Astrocyte (in vitro differentiated cells and primary cell): ENCODE results near the gene SLC39A1.

ENCODE experiments used
- CTCF ChIP-seq: IDR thresholded peaks from 2 replicates; pipeline ENCODE4 v1.5.1; 2011; ENCODE audit warnings: low read depth, mild to moderate bottlenecking, inconsistent platforms, low read length, moderate library complexity; ENCODE audit not compliant: insufficient read depth
- EZH2 ChIP-seq: IDR thresholded peaks from 2 replicates; pipeline ENCODE4 v1.6.1; 2012; ENCODE audit warnings: mild to moderate bottlenecking, low read length, inconsistent platforms; ENCODE audit not compliant: insufficient read depth

- TF ChIP-seq CTCF: no peak
- no peak for TF ChIP-seq EZH2
Observed at GRCh38 chr1:153953859-153954365, 9.4 kb downstream of the SLC39A1 start.
